Hepatocyte (in vitro differentiated cells): ENCODE results near the gene CSTPP1.

Experiments used
- CTCF ChIP-seq: fragments of 200-600 bp; sonication (generic); IDR thresholded peaks from 2 replicates; pipeline ENCODE4 v1.5.1; 2016; ENCODE audit warnings: antibody characterized with exemption, mild to moderate bottlenecking; ENCODE audit not compliant: poor library complexity
- EZH2 ChIP-seq: fragments of 200-600 bp; sonication (generic); IDR thresholded peaks from 2 replicates; pipeline ENCODE4 v1.6.1; 2016; ENCODE audit warnings: antibody characterized with exemption, mild to moderate bottlenecking, borderline replicate concordance

DNA sequence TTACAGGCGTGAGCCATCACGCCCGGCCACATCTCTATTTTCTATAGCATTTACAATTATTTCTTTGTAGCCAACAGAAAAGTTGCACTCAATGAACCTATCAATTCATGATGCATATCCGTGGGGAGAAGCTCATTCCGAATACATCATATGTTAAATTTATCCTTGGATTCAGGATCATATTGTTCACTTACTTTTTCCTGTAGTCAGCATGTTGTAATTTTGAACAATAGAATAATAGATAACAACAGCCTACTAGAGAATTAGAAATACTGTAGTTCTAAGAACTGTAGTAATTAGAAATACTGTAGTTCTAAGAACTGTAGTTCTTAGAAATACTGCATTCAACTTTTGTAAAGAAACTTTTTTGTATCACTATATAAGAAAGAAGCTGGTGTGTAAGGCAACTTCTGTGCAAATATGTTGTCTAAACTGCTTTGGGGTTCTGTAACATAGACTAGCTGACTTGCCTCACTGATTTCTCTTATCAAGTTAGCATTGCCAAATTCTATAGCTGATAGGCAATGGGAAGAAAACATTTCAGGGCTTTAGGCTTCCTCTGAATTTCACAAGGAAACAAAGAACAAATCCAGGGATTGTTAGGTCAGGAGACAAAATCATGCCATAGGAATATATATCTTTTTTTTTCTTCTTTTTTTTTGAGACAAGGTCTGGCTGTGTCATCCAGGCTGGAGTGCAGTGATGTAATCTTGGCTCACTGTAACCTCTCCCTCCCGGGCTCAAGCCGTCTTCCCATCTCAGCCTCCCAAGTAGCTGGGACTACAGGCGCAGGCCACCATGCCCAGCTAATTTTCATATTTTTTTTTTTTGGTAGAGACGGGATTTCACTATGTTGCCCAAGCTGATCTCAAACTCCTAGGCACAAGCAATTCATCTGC, 91.9 kb downstream of the CSTPP1 start:
- TF ChIP-seq CTCF: no peak
- TF ChIP-seq EZH2: no peak
